HepG2 (cell line): ENCODE measurements around the gene SYT7. TPM values are rescaled to one million over a fixed set of nuclear protein-coding genes. Genes with fewer than 3 reads are reported as not detected.

Experiments used
- CCAR2 ChIP-seq: fragments of 200-400 bp; formaldehyde crosslinking; optimal IDR thresholded peaks from 2 replicates; pipeline ENCODE3; 2018; ENCODE audit warnings: low read depth, mild to moderate bottlenecking, low read length, moderate library complexity
- FOXC1 ChIP-seq: sonication (generic); formaldehyde crosslinking; IDR thresholded peaks from 2 replicates; pipeline ENCODE4 v1.8.0; 2022; ENCODE audit warnings: mild to moderate bottlenecking, missing genetic modification reagents, borderline replicate concordance
- HMGA1 ChIP-seq: sonication (generic); formaldehyde crosslinking; conservative IDR thresholded peaks from 2 replicates; pipeline ENCODE4 v1.4.0; 2020; ENCODE audit warnings: missing genetic modification reagents
- KMT2B ChIP-seq: IDR thresholded peaks from 2 replicates; pipeline ENCODE4 v1.6.1; 2016; ENCODE audit warnings: missing genetic modification reagents, missing compliant biosample characterization
- MAF1 ChIP-seq: sonication (generic); formaldehyde crosslinking; IDR thresholded peaks from 2 replicates; pipeline ENCODE4 v1.5.0; 2020; ENCODE audit warnings: missing genetic modification reagents, borderline replicate concordance
- NONO ChIP-seq, 2 experiments: fragments of 450-650 bp in 1 of 2; sonication (generic) in 1 of 2; formaldehyde crosslinking in 1 of 2; IDR thresholded peaks in 1 of 2; conservative IDR thresholded peaks in 1 of 2; 2 replicates each; pipeline versions ENCODE4 v1.6.1 to v1.8.0; 2017 to 2022; ENCODE audit warnings: mild to moderate bottlenecking in 1 of 2, missing genetic modification reagents in 1 of 2, moderate library complexity in 1 of 2
- RFX5 ChIP-seq: IDR thresholded peaks from 2 replicates; pipeline ENCODE4 v1.6.1; 2011; ENCODE audit warnings: low read depth, low read length, improper control_type of control experiment
- ZNF234 ChIP-seq: sonication (generic); formaldehyde crosslinking; conservative IDR thresholded peaks from 2 replicates; pipeline ENCODE4 v1.5.1; 2020; ENCODE audit warnings: mild to moderate bottlenecking, missing genetic modification reagents
- ZNF30 ChIP-seq: sonication (generic); formaldehyde crosslinking; IDR thresholded peaks from 2 replicates; pipeline ENCODE4 v1.5.0; 2020; ENCODE audit warnings: mild to moderate bottlenecking, missing genetic modification reagents
- ZNF446 ChIP-seq: sonication (generic); formaldehyde crosslinking; IDR thresholded peaks from 2 replicates; pipeline ENCODE4 v1.5.0; 2020; ENCODE audit warnings: mild to moderate bottlenecking, missing genetic modification reagents
- ZNF564 ChIP-seq: sonication (generic); formaldehyde crosslinking; IDR thresholded peaks from 2 replicates; pipeline ENCODE4 v1.8.1; 2023; ENCODE audit warnings: mild to moderate bottlenecking, missing genetic modification reagents
- ZNF850 ChIP-seq: sonication (generic); formaldehyde crosslinking; conservative IDR thresholded peaks from 2 replicates; pipeline ENCODE4 v1.9.0; 2021; ENCODE audit warnings: mild to moderate bottlenecking, missing genetic modification reagents
- polyA plus RNA-seq, 8 experiments: library from polyadenylated mRNA; depleted of rRNA in 3 of 8; stranded (reverse) in 7 of 8; unstranded in 1 of 8; fragments of >200 nt; fragmentation: Illumina TruSeq in 4 of 8; extraction: Trizol in 4 of 8; gene quantifications; 2 replicates each; pipeline versions ENCODE4 v1.2.1 to v1.2.3, GENCODE V29; 2011 to 2016; ENCODE audit warnings: low read depth in 4 of 8, missing spikeins in 1 of 8, mixed read lengths in 1 of 8; ENCODE audit not compliant: insufficient read depth in 1 of 8
- total RNA-seq, 5 experiments: library from RNA; depleted of rRNA; stranded (reverse); fragments of >200 nt; fragmentation: Illumina TruSeq; extraction: Trizol; gene quantifications; 2 replicates each; pipeline ENCODE4 v1.2.3, GENCODE V29; 2016; ENCODE audit warnings: low read depth in 1 of 5
- TF ChIP-seq, protein P1 (sequence below): sonication (generic); formaldehyde crosslinking; IDR thresholded peaks from 2 replicates; pipeline ENCODE4; 2020; ENCODE audit warnings: missing genetic modification reagents, mild to moderate bottlenecking, borderline replicate concordance
- TF ChIP-seq, protein P2 (sequence below), 2 experiments: fragments of 450-650 bp in 1 of 2; sonication (generic) in 1 of 2; formaldehyde crosslinking; IDR thresholded peaks; 2 replicates each; pipeline versions ENCODE4 v1.5.0 to v1.8.0; 2020 to 2022; ENCODE audit warnings: mild to moderate bottlenecking in 1 of 2, missing genetic modification reagents in 1 of 2
- TF ChIP-seq, protein P3 (sequence below): sonication (generic); formaldehyde crosslinking; conservative IDR thresholded peaks from 2 replicates; pipeline ENCODE4 v1.8.1; 2023; ENCODE audit warnings: missing genetic modification reagents
- TF ChIP-seq, protein P4 (sequence below): sonication (generic); formaldehyde crosslinking; IDR thresholded peaks from 2 replicates; pipeline ENCODE4 v1.4.0; 2020; ENCODE audit warnings: missing genetic modification reagents
- TF ChIP-seq, protein P5 (sequence below): sonication (generic); formaldehyde crosslinking; IDR thresholded peaks from 2 replicates; pipeline ENCODE4 v1.4.0; 2020; ENCODE audit warnings: missing genetic modification reagents, borderline replicate concordance

SYT7 gene
- total and polyA plus RNA-seq, 2 of the 13 experiments (the other 11 are each of a cell fraction or from before 2014, with no cell fraction given): 1.4 to 4.4 TPM

DNA sequence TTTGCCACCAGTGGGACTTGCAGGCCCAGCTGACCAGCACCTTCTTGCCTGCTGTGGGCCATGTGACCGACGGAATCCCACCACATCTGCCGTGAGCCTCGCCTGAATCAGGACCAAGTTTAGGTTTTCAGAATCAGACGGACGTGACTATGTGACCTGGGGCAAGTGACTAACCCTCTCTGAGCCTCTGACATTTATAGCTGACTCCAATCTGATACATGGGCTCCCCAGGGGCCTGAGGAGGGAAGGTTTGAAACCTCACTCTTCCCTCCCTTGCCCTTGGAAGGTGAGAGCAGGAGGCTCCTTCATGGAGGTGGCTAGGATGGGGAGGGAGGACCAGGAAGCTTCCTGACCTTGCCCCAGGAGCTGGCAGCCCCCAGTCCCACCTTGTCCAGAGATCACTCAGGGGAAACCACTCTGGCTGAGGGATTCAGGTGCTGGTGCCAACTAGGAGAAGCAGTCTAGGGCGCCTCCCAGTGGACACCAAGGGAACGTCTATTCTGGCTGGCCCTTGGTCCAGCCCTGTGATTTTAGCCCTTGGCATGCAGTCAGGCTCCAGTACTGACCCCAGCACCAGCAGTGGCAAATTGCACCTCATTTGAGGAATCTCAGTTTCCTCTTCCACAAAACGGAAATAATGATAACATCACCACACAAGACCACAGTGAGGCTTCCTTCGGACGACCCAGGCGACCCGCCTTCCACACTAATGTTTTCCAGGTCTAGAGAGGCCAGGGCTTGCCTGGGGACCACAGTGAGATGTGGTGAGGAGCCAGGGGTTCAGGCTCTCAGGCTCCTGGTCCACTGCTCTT, 47.2 kb upstream of the SYT7 start (continued):
- TF ChIP-seq, protein P1, sequence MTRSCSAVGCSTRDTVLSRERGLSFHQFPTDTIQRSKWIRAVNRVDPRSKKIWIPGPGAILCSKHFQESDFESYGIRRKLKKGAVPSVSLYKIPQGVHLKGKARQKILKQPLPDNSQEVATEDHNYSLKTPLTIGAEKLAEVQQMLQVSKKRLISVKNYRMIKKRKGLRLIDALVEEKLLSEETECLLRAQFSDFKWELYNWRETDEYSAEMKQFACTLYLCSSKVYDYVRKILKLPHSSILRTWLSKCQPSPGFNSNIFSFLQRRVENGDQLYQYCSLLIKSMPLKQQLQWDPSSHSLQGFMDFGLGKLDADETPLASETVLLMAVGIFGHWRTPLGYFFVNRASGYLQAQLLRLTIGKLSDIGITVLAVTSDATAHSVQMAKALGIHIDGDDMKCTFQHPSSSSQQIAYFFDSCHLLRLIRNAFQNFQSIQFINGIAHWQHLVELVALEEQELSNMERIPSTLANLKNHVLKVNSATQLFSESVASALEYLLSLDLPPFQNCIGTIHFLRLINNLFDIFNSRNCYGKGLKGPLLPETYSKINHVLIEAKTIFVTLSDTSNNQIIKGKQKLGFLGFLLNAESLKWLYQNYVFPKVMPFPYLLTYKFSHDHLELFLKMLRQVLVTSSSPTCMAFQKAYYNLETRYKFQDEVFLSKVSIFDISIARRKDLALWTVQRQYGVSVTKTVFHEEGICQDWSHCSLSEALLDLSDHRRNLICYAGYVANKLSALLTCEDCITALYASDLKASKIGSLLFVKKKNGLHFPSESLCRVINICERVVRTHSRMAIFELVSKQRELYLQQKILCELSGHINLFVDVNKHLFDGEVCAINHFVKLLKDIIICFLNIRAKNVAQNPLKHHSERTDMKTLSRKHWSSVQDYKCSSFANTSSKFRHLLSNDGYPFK (CRISPR knock-in tag): 0 out of 2 replicates have a peak, but pooled peaks have one; percentile 25
- TF ChIP-seq ZNF850 (CRISPR knock-in tag) (no peak), ZNF234 (CRISPR knock-in tag) (no peak), NONO (IDR thresholded peaks at IDR 0.05) (no peak), NONO (CRISPR knock-in tag; conservative IDR thresholded peaks at IDR 0.05) (no peak), HMGA1 (CRISPR knock-in tag) (no peak), ZNF30 (CRISPR knock-in tag) (no peak), KMT2B (CRISPR knock-in tag) (no peak), RFX5 (no peak), MAF1 (no peak), FOXC1 (CRISPR knock-in tag) (0 out of 2 replicates have a peak, but pooled peaks have one; percentile 44), ZNF564 (CRISPR knock-in tag) (no peak), ZNF446 (CRISPR knock-in tag) (no peak), CCAR2 (no peak)
- TF ChIP-seq, protein P2, sequence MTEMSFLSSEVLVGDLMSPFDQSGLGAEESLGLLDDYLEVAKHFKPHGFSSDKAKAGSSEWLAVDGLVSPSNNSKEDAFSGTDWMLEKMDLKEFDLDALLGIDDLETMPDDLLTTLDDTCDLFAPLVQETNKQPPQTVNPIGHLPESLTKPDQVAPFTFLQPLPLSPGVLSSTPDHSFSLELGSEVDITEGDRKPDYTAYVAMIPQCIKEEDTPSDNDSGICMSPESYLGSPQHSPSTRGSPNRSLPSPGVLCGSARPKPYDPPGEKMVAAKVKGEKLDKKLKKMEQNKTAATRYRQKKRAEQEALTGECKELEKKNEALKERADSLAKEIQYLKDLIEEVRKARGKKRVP (CRISPR knock-in tag; IDR thresholded peaks at IDR 0.05): no peak
- TF ChIP-seq, protein P3, sequence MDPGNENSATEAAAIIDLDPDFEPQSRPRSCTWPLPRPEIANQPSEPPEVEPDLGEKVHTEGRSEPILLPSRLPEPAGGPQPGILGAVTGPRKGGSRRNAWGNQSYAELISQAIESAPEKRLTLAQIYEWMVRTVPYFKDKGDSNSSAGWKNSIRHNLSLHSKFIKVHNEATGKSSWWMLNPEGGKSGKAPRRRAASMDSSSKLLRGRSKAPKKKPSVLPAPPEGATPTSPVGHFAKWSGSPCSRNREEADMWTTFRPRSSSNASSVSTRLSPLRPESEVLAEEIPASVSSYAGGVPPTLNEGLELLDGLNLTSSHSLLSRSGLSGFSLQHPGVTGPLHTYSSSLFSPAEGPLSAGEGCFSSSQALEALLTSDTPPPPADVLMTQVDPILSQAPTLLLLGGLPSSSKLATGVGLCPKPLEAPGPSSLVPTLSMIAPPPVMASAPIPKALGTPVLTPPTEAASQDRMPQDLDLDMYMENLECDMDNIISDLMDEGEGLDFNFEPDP: no peak
- TF ChIP-seq, protein P4, sequence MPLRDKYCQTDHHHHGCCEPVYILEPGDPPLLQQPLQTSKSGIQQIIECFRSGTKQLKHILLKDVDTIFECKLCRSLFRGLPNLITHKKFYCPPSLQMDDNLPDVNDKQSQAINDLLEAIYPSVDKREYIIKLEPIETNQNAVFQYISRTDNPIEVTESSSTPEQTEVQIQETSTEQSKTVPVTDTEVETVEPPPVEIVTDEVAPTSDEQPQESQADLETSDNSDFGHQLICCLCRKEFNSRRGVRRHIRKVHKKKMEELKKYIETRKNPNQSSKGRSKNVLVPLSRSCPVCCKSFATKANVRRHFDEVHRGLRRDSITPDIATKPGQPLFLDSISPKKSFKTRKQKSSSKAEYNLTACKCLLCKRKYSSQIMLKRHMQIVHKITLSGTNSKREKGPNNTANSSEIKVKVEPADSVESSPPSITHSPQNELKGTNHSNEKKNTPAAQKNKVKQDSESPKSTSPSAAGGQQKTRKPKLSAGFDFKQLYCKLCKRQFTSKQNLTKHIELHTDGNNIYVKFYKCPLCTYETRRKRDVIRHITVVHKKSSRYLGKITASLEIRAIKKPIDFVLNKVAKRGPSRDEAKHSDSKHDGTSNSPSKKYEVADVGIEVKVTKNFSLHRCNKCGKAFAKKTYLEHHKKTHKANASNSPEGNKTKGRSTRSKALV (CRISPR knock-in tag): no peak
- TF ChIP-seq, protein P5, sequence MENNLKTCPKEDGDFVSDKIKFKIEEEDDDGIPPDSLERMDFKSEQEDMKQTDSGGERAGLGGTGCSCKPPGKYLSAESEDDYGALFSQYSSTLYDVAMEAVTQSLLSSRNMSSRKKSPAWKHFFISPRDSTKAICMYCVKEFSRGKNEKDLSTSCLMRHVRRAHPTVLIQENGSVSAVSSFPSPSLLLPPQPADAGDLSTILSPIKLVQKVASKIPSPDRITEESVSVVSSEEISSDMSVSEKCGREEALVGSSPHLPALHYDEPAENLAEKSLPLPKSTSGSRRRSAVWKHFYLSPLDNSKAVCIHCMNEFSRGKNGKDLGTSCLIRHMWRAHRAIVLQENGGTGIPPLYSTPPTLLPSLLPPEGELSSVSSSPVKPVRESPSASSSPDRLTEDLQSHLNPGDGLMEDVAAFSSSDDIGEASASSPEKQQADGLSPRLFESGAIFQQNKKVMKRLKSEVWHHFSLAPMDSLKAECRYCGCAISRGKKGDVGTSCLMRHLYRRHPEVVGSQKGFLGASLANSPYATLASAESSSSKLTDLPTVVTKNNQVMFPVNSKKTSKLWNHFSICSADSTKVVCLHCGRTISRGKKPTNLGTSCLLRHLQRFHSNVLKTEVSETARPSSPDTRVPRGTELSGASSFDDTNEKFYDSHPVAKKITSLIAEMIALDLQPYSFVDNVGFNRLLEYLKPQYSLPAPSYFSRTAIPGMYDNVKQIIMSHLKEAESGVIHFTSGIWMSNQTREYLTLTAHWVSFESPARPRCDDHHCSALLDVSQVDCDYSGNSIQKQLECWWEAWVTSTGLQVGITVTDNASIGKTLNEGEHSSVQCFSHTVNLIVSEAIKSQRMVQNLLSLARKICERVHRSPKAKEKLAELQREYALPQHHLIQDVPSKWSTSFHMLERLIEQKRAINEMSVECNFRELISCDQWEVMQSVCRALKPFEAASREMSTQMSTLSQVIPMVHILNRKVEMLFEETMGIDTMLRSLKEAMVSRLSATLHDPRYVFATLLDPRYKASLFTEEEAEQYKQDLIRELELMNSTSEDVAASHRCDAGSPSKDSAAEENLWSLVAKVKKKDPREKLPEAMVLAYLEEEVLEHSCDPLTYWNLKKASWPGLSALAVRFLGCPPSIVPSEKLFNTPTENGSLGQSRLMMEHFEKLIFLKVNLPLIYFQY (CRISPR knock-in tag): no peak
